HG02885 (cell line): Measurements from ENCODE around the gene ZFAND2A.
A peak's percentile ranks its signal among the peaks of the same experiment; 100 is the strongest.

Experiments used
- ATAC-seq: cut with Tn5 transposase; IDR thresholded peaks from one replicate; pipeline ENCODE4 v1.9.1; 2021; ENCODE audit warnings: mild to moderate bottlenecking; ENCODE audit not compliant: unreplicated experiment, poor library complexity

The ZFAND2A gene

DNA sequence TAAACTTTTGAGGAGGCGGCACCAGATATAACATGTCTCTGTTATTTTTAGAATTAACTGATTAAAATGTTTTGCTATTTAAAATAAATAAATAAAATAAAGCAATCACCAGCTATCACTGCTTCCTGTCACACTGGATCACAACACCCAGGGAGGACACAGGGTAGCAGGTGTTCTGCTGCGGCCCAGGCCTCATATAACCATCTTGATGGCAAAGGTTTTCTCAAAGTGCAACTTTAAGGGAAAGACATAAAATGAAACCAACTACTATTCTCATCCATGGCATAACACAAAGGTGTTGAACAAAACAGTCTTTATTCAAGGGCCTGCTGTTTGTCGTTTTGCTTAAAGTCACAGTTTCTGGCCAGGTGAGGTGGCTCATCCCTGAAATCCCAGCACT, 48.8 kb downstream of the ZFAND2A start:
- ATAC-seq: no peak

DNA sequence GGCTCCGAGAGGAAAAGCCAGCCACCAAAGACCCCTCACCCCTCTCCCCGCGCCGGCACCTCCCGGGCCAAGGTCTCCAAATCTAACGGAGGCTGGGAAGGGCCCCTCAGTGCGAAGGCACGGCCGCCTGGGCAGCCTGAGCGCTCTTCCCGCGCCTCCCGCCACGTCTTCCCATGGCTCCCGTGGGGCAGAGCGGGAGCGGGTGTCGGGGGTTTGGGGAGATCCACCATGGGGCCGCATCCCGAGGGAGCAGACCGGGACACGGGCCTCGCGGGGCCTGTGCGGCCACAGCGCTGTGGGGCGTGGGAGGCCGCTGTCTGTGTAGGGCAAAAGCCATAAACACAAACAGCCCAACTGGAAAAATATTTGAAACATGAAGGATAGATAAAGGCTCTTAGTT, 49.6 kb downstream of the ZFAND2A start:
- ATAC-seq: no peak

DNA sequence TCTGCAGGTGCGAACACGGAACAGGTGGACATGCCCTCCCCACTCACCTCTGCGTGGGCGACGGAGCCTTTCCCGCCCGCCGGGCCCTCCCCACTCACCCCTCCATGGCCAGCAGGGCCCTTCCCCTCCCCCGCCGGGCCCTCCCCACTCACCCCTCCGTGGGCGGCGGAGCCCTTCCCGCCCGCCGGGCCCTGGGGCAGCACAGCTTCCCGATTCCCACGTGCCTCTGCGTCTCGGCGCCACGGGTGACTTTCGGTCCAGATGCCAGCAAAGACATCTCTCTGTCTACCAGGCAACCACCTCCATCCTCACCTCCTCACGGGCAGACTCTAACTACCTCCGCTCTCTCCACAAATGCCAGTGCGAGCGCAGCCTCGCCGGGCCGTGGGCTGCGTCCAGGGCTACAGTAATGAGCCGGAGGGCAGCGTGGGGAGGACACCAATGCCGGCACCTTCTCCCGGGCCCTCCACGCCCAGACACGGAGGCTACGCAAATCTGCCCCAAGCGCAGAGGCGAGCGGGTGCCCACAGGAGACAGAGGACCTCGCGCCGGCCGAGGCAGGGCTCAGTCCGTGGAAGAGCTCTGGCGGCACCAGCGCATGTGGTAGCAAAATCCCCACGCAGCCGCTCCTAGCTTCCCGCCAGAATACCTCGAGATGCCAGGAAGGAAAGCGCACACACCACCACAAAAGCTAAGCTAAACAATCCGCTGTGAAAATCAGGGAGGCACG, 50.2 kb downstream of the ZFAND2A start:
- ATAC-seq: no peak

DNA sequence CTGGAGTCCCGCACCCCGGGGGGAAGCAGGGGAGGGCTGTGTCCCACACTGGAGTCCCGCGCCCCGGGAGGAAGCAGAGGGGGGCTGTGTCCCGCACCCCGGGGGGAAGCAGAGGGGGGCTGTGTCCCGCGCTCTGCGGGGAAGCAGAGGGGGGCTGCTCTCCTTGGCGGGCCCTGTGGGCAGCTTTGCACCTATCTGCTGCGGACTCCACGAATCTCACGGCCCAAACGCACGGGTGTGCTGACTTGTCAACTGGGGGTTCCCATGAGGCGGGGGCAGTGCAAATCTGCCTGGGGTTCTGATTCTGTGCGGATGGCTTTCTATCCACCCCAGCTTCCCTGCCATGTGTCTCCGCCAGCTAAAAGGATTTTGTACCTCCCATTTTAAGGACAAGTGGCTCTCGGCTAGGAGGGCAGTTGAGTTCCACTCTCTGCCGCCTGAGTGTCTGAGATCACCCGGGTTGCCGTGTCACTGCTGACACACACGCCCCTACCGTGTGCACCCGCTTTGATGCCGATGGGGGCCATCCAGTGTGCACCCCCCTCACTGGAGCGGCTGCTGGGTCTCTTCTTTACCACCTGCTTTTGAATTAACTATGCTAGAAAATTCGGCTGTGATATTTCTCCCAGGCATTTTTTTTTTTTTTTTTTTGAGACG, 51.6 kb downstream of the ZFAND2A start:
- ATAC-seq: no peak

DNA sequence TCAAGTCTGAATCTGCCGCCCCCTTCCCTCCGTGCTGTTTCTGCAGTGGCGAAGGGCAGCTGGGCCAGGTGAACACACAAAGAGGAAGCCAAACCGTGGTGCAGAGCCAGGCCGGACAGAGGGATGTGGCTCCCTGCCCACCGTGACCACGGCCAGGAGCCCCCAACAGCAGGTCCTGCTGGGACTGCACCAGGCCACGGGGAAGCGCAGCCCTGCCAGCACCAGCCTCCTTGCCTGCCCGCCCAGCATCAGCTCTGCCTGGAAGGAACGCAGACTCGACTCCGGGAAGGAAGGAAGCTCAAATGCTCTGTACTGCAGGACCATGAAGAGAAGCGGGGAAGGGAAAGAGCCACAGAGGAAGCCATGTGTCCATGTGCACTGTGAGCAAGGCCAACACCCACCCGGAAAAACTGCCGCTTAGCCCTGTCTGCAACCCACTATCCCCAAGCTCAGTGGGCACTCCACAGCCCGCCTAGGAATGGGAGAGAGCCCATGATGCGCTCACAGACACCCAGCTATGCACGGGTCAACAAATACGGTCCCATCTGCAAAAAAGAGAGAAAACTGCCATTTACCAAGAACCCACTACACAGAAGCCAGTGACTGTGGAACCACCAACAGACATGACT, 53.1 kb downstream of the ZFAND2A start:
- no peak for ATAC-seq

DNA sequence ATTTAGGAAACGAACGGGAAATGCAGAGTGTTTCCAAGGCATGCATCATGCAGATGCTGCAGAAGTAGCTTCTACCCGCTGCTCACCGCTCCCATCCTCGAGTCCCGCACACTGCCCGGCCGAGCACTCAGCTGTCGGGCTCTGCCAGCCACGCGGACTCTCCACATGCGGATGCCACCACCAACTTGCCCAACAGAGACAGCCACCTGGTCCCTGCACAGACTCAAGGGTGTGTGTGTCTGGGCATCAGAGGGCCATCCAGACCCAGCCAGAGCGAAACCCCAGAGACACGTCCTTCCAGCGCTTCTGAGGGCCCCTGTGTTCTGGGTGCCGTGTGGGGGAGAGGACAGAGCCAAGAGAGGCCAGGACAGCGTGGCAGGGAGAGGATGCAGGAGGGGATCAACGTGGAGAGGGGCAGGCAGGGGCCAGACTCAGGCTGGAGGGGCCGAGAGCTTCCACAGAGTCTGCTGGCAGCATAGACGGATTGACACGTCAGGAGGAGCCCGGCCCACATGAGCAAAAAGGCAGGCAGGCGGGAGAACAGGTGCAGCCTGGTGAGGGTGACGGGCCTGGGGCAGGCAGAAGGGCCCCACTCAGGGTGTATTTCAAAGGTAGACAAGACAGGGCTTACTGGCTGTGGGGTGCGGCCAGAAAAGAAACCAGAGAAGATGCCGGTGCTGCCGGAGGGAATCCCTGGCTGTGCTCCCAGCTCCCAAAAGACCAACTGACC, 53.8 kb downstream of the ZFAND2A start:
- ATAC-seq: no peak

DNA sequence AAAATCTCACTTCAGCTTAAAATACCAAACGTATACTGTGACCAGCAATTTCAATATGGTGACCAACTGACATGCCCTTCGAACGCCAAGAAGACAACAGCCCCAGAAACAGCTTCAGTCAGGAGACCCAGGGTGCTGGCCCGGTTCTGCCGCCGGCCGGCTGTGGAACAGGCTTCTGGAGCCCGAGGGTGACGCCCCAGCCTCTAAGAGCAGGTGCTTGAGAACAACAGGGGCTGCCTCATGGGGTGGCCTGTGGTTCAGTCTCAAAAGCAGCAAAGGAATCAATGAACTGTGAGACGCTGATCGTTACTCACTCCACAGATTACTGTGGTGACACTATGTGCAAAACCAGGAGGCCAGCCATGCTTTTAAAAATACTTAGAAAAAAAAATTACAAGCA, 54.8 kb downstream of the ZFAND2A start:
- ATAC-seq: peak; percentile 63

DNA sequence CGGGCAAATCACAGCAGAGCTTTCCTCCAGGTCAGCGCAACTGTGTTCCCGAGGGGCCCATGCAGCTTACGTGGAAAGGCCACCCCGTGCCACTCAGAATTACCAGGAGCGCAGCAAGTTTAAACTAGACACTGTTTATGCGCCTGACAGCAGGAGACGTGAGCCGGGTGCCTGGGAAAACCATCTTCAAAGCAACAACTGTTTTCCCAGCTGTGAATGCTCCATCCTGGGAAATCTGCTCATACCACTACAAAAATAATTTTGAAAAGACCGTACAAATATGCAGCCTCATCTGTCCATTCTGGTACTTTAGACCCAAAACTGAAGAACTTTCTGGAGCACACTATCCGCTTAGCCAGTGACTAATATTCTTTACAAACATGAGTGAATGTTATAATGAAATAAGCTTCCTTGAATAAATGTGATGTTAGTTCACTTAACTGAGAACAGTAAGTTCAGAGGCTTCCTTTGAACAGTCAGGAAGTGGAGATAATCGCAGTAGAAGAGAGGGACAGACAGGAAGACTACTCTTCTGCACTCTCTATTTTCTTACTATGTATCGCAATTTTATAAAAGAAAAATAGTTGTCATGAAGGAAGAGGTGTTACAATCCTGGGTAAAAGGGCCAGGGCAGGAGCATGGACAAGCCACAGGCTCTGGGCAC, 55.3 kb downstream of the ZFAND2A start:
- no peak for ATAC-seq

DNA sequence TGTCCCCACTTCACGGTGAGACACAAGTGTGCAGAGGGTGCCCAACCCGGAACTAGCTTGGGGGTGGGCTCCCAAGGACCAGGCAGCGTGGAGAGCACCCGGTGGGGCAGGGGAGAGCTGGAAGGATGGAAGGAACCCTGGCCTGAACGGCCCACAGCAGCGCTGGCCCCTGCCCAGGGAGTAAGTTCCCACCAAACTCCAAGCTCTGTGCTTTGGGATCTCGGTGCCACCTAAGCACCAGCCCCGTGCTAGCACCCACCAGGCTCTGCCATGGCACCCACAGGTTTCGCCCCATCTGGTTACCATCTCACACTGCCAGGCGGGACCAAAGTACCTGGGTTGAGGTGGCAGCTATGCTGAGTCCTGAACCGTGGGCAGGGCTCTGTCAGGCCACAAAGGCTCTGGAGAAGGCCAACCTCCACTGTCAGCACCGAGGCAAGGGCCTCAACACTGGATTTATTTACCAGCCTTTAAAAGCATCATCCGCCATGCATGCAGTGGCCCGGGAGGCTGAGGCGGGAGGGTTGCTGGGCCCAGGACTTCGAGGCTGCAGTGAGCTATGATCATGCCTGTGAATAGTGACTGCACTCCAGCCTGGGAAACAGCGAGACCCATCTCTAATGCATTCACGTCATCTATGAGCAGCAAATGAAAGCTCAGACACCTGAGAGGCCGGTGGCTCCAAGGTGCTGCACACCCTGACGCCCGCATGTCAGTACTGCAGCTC, 56.0 kb downstream of the ZFAND2A start:
- no peak for ATAC-seq

DNA sequence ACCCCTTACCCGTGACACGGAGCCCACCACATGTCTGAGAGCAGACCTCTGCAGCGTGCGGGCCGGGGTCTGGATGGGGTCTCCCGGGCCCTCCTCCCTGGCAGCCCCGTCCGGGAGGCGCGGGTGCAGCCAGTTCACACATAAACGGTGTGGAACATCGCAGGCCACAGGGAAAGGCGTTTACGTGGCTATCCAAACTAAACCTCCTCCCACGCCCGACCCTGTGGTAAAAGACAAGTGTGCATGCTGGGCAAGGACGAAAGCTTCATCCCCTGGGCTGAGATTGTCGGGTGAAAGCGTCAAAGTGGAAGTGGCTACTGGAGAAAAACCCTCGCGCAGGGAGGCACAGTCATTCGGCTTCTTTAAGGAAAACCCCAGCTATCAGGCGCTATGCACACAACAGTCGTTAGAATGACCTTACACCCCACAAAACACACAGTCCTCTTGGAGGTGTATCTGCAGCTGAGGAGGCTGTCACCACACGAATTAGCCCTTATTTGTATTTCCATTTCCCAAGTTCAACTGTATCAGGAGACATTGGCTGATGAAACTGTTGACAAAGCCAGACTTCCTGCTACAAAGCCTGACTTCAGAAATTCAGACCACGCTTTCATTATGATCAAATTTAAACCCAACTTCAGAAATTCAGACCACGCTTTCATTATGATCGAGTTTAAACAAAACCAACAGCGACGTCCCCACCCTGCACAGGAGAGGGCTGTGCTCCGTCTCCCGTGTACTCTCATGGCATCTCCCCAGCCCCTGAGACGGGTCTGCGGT, 56.8 kb downstream of the ZFAND2A start:
- no peak for ATAC-seq
